HG03439 (cell line): ENCODE measurements around the gene RTP4.
"Not testable (repeated sequence)": the region's sequence is repeated elsewhere in the genome, so short reads cannot be mapped to it uniquely, and the experiment has no call there.

Source experiments
- ATAC-seq: cut with Tn5 transposase; IDR thresholded peaks from one replicate; pipeline ENCODE4 v1.9.1; 2021; ENCODE audit warnings: mild to moderate bottlenecking, moderate library complexity; ENCODE audit not compliant: unreplicated experiment

The RTP4 gene

DNA sequence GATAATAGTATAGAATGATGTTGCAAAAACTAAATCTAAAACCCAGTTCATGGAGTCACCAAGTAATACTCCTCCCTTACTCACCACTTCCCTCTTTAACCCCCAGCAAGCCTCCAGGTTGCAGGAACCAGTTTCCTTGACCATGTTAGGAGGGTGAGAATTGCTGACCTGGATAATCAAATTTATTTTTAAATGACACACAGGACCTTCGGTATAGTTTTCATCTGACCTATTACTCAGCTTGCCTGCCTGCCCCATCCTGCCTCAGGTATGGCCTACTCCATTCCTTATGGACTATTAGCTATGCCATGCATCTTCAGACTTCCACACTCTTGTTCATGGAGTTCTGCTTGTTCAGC lies 883 bp downstream of the RTP4 start:
- no peak for ATAC-seq

DNA sequence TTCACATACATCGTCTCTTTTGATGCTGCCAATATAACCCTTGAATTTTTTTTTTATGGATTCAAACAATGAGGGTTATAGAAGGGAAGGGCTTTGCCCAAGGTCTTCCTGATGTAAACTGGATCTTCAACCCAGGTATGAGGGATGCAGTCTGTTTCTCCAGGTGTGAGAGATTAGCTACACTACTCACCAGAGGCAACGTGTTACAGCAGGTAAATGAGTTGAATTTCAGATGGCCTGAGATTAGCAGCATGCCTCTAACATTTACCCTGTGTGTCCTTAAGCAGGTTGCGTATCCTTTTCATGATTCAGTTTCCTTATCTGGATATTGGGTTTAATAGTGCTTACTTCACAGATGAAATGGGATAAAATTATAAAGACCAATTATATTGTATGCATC lies 1.9 kb downstream of the RTP4 start:
- ATAC-seq = no peak

DNA sequence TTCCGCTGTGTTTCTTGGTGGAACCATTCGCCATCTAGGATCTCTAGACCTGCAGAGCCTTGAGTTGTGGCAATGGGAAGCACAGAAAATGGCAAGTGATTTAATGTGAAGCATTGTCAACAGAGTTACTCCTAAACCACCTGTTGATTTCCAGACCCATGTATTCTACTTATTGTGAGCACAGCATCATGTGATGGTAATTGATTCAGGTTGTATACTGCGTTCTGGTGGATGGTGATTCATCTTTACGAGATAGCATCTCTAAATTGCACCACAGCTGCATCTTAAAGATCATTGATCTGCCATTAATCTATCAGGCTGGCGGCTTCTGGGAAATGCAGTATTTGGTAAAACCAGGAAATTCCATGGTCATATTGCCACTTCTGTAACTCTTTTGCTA lies 7.4 kb downstream of the RTP4 start:
- ATAC-seq = no peak

DNA sequence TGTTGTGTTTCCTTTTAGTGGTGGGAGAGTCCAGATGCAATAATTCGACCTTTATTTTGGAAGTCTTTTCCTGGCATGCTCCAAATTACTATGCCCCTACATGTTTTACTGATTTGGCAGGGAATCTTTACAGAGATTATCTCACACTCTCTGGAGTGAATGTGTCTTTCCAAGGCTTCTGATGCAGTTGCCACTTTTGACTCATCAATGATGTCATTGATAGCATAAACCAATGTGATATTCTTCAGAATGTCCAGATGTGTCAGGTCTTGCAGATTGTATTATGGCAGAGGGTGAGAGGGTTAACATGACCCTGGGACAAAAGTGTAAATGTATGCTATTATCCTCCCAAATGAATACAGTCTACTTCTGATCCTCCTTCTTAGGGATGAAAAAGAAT lies 9.7 kb downstream of the RTP4 start:
- no peak for ATAC-seq

DNA sequence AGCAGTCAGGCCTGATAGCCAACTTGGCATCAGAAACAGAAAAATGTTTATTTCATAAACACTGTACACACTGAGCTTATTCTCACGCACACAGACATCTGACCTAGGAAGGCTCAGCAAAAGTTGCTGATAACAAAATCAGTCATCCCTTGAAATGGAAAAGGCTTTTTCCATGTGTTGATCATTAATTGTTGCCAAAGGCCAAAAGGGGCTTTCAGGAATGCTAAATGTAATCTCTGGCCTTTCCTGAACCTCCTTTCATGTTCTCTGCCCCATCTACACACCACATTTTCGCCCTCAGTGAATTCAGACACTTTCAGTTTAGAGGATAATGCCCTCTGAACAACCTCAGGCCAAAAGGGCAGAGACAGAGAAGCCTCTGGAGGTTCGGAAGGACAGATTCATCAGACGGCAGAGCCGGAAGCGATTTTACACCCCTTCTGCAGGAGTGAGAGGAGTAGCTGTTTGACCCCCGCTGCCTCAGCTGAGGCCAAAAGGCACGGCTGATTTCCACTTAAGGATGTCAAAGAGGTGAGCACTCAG lies 14.5 kb downstream of the RTP4 start:
- no peak for ATAC-seq

DNA sequence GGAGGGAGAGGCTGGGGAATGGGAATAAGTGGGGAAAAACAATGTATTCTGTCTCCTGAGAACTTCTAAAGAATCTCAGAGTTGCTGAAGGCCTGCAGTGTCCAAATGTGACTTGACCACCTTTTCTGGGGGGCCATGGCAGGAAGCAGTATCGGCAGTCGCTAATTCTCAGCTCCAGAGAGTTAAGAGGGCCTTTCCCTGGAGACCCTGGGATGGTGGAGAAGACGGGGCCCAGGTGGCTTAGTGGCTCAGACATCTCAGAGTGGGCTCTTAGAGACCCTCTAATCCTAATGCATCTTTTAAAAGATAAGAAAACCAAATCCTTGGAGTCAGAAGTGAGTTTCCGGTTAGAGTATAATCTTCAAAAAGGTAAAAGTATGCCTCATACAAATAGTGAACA lies 15.1 kb downstream of the RTP4 start:
- no peak for ATAC-seq

DNA sequence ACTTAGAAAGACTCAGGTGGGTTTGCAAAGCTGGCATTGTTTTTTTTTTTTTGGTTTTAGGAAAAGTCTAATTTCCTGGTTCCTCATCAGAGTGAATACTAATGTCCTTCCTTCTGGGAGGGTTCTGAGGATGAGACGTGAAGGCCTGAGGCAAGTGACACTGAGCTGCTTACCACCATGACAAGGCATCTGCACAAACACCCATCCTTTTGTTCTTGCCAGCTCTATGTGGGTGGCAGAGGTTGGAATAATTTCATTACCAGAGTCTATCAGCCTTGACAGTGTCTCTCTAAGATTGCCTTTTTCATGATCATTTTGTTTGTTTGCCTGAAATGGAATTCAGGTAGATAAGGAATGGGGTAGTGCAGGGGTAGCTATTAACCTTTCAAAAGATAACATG lies 17.1 kb downstream of the RTP4 start:
- no peak for ATAC-seq

DNA sequence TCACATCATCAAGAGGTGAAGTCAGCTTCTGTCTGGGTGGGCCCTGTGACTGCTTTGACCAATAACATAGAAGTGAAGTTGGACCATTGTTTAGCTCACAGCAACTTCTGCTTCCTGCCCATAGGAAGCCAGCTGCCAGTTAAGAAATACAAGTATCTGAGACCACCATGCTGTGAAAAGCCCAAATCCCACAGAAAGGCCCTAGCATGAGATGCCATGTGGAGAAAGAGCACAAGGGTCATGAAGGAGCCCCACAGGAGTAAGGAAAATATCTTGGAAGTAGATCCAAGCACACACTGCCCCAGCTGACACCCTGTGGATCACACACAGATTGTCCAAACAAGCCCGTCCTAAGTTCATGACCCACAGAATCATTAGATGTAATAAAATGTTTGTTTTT lies 28.5 kb downstream of the RTP4 start:
- ATAC-seq = no peak

DNA sequence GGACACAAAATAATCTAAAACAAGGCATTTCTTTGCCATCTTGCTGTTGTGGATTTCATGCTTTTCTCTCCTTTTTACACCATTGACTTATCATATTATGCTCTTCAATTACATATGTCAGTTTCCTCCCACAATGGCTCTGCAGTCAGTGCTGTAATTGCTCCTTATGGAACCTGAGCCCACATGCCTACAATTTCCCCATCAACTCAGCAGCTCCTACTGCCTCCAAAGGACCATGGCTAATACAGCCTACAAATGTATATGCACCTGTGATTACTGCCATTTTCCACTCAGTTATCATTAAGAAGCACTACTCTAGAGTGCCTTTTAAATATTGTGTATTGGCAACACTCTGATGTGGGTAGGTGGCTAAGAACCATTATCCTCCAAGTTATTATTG lies 30.8 kb downstream of the RTP4 start:
- ATAC-seq = no peak

DNA sequence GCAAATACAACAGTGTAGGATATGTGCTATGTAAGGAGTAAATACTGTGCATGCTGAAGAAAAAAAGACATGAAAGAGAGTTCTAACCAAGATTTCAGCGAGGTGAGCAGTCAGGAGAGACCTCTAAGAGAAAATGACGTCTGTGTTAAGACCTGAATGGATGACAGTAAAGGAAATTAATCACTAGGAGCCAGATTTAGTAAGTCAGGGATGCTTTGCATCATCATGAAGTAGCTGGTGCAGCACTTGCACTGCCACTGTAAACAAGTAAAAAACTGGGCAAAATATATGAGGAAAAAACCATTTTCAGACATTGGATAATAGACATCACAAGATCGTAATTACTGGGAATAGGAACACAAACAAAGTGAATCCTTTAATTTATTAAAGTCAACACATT lies 32.6 kb downstream of the RTP4 start:
- no peak for ATAC-seq

DNA sequence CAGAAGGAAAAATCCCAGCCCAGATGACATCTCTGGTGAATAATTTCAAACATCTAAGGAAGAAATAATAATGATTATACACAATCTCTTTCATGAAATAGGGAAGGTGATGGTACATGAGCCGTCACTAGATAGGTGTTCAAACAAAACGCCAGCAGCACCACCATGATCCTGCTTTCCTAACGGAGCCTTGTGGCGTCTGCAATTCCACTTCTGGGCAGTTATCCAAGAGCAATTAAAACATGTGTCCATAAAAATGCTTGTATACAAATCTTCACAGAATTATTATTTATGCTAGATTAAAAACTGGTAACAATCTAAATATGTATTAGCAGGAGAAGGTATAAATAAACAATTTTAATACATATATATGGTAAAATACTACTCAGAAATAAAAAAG lies 33.7 kb downstream of the RTP4 start:
- no peak for ATAC-seq

DNA sequence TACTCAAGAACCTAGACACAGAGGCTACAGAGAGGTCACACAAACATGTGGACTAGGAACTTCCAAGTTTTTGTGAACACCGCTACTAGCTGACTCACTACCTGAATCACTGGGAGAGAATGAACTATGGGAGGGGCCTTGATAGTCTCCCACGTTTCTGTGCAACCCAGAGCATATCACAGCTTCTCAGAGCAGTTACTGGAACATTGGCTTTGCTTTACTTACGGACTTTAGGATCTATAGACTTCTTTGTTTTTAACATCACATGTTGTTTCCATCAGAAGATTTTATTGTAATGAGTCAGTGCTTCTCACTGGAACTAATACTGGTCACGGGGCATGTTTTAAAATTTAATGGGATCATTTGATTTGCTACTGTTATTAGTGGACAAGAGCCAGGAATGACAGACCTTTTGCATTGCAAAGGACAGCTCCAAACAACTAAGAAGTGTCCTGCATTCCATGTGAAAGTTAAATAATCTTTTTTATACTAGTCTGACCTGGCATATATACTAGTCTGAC lies 35.6 kb downstream of the RTP4 start:
- ATAC-seq = no peak

DNA sequence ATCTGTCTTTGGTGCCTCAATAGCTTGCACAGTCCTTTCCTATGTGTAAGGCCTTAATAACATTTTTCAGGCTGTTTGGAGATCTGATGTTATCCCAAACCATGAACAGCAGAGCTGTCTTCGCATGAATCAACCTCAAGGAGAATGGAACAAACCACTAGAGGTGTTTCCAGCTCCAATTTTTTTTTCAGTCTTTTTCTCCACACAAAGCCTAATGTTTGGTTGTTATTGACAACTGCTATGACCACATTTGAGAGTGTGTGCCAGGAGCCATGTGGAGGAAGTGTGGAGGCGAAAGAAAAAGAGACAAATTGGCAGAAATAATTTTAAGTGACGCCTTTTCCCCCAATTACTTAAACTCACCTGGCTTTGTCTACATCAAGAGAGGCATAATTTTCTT lies 38.7 kb downstream of the RTP4 start:
- ATAC-seq = no peak

DNA sequence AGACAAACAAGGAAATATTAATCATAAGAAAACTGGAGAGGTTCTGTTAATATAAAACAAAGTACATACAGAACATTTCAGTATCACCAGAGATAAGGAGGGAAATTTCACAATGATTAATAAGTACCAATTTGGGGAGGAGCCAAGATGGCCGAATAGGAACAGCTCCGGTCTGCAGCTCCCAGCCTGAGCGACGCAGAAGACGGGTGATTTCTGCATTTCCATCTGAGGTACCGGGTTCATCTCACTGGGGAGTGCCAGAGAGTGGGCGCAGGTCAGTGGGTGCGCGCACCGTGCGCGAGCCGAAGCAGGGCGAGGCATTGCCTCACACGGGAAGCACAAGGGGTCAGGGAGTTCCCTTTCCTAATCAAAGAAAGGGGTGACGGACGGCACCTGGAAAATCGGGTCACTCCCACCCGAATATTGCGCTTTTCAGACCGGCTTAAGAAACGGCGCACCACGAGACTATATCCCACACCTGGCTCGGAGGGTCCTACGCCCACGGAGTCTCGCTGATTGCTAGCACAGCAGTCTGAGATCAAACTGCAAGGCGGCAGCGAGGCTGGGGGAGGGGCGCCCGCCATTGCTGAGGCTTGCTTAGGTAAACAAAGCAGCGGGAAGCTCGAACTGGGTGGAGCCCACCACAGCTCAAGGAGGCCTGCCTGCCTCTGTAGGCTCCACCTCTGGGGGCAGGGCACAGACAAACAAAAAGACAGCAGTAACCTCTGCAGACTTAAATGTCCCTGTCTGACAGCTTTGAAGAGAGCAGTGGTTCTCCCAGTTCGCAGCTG lies 44.0 kb downstream of the RTP4 start:
- not testable (repeated sequence) for ATAC-seq
